Kidney (tissue), 14 donors: Measurements from ENCODE around the gene TMEM178B. TPM values are rescaled to one million over a fixed set of nuclear protein-coding genes. Genes with fewer than 3 reads are reported as not detected.

Experiments
- DNase-seq, 5 donors: peaks; one replicate each; pipeline ENCODE4 v3.0.0-alpha.2; 2013 to 2020
- FAIRE-seq: peaks from 2 replicates; lab custom pipeline; 2012; peaks lifted over from hg19 to GRCh38; lab: Jason Lieb, UNC
- H3K27ac ChIP-seq, 2 donors: one replicate each; pipeline ENCODE4 v1.7.0; 2013; ENCODE audit warnings: low read depth in 2 of 2, low read length in 2 of 2, inconsistent platforms in 1 of 2
- H3K27me3 ChIP-seq: one replicate; pipeline ENCODE4 v1.7.1; 2013; ENCODE audit warnings: low read length, inconsistent platforms; ENCODE audit not compliant: control insufficient read depth, insufficient read depth
- H3K36me3 ChIP-seq, 3 donors: one replicate each; pipeline versions ENCODE4 v1.7.0 to v1.7.1; 2013; ENCODE audit warnings: low read length in 3 of 3, control low read depth in 1 of 3, inconsistent platforms in 1 of 3; ENCODE audit not compliant: insufficient read depth in 3 of 3, control insufficient read depth in 2 of 3
- H3K4me1 ChIP-seq, 3 donors: one replicate each; pipeline versions ENCODE4 v1.7.0 to v1.7.1; 2013; ENCODE audit warnings: low read length in 3 of 3, inconsistent platforms in 1 of 3, low read depth in 1 of 3; ENCODE audit not compliant: control insufficient read depth in 2 of 3, insufficient read depth in 2 of 3
- H3K4me3 ChIP-seq, 3 donors: one replicate each; pipeline versions ENCODE4 v1.7.0 to v1.8.1; 2013; ENCODE audit warnings: low read length in 3 of 3, control low read depth in 1 of 3, inconsistent platforms in 1 of 3
- H3K9ac ChIP-seq, 3 donors: one replicate each; pipeline versions ENCODE4 v1.7.0 to v1.7.1; 2013; ENCODE audit warnings: low read length in 3 of 3, control low read depth in 1 of 3, inconsistent platforms in 1 of 3
- H3K9me3 ChIP-seq, 3 donors: one replicate each; pipeline versions ENCODE4 v1.7.0 to v1.7.1; 2013; ENCODE audit warnings: low read length in 3 of 3, control low read depth in 1 of 3, inconsistent platforms in 1 of 3; ENCODE audit not compliant: control insufficient read depth in 2 of 3, insufficient read depth in 1 of 3
- intact Hi-C: fragments of 100-400 bp; cut with DNase I; formaldehyde crosslinking; loops from one replicate; pipeline ENCODE4 v1.11.1; 2022
- polyA plus RNA-seq: library from polyadenylated mRNA; stranded (reverse); fragments of 350-450 nt; fragmentation: Illumina TruSeq; extraction: RNeasy Lipid Tissue Mini Kit (QIAGEN cat#74804); gene quantifications from one replicate; pipeline ENCODE4 v1.2.3, GENCODE V29; 2014; ENCODE audit warnings: low read depth, low replicate concordance; ENCODE audit not compliant: insufficient read depth
- total RNA-seq: library from RNA; stranded (reverse); fragmentation: NEBNext Ultra II Directional; extraction: Animal tissue kit (Norgen Biotek cat#: 25700); gene quantifications from one replicate; pipeline ENCODE4 v1.2.1, GENCODE V29; 2021
- TF ChIP-seq, protein P1 (sequence below): IDR thresholded peaks from 3 replicates; pipeline ENCODE4 v1.5.1; 2012; ENCODE audit warnings: mild to moderate bottlenecking, moderate library complexity, borderline replicate concordance; ENCODE audit not compliant: insufficient read depth; ENCODE audit errors: extremely low read depth
- donor health status: control.
- donor health status: control.
- donor health status: control.
- donor health status: control.
- donor health status: control.
- donor health status: DM: yes; HTN: yes; CAD: no.
- donor health status: Normal renal cell carcinoma (clear cell type).

Gene TMEM178B
- total and polyA plus RNA-seq, 2 donors from 2014 or later, result 0.58 to 20.0 TPM

DNA sequence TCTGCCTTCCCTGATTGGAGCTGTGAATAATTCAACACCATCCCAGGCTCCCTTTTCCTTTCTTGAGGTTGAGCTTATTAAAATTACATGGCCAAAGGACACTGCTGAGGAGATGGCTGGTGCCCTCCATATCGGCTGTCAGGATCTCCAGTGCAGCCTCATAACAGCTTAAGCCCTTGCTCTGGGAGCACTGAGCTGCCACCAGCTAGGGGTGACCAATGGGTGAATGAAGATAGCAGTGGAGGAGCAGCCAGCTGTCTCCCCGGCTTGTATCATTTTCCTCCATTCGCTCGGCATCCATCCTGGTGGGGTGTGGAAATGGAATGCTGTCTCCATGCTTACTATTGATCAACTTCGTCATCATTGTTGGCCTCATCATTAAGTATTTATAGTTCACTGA lies 154.6 kb downstream of the TMEM178B start:
- Histone ChIP-seq H3K27ac (no peak overlapping the region), H3K36me3 (no peaks in the 10 kb centered on the region), H3K27me3 (no peaks in the 10 kb centered on the region), H3K4me3 (no peak overlapping the region), H3K9me3 (no peaks in the 10 kb centered on the region), H3K9ac (no peak overlapping the region), H3K4me1 (no peaks in the 10 kb centered on the region)
- intact Hi-C loops, result no loop called here
- TF ChIP-seq, protein P1, sequence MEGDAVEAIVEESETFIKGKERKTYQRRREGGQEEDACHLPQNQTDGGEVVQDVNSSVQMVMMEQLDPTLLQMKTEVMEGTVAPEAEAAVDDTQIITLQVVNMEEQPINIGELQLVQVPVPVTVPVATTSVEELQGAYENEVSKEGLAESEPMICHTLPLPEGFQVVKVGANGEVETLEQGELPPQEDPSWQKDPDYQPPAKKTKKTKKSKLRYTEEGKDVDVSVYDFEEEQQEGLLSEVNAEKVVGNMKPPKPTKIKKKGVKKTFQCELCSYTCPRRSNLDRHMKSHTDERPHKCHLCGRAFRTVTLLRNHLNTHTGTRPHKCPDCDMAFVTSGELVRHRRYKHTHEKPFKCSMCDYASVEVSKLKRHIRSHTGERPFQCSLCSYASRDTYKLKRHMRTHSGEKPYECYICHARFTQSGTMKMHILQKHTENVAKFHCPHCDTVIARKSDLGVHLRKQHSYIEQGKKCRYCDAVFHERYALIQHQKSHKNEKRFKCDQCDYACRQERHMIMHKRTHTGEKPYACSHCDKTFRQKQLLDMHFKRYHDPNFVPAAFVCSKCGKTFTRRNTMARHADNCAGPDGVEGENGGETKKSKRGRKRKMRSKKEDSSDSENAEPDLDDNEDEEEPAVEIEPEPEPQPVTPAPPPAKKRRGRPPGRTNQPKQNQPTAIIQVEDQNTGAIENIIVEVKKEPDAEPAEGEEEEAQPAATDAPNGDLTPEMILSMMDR, result no peak
- DNase-seq (no peak), FAIRE-seq (no peak)

DNA sequence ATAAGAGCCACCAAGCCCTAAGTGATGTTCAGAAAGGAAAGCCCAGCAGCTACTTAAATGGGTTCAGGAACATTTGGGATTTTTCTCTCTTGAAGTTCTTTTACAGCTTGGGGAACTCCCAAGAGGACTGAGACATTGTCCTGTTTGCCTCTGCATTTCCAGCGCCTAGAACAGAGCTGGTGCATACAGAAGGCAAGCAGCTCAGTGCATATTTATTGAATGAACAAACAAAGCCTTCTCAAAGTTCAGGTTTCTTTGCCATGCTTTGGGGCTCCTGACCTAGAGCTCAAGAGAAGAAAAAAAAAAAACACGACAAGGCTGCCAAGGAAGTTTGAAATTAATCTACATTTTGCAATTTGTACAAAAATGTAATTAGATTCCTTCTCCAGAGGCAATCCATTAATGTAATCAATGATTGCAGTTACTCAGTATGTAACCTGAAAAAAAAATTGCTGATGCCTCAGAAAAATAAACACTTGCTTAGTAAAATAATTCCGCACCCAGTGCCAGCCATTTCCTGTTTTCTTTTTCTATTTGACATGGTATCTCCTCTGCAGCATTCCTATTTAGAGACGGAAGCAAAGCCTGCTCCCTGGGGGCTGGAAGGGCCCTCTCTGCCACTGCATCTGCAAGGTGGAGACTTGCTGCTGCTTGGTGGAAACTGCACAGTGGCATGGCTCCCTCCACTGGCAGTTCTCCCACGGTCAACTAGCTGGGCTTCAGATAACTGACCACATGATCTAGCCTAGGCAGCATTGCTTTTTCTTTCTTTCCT lies 157.3 kb downstream of the TMEM178B start:
- intact Hi-C loops, result no loop called here
- DNase-seq, result peak in 4 of 5 donors; percentile 24 to 45 (median 30)

DNA sequence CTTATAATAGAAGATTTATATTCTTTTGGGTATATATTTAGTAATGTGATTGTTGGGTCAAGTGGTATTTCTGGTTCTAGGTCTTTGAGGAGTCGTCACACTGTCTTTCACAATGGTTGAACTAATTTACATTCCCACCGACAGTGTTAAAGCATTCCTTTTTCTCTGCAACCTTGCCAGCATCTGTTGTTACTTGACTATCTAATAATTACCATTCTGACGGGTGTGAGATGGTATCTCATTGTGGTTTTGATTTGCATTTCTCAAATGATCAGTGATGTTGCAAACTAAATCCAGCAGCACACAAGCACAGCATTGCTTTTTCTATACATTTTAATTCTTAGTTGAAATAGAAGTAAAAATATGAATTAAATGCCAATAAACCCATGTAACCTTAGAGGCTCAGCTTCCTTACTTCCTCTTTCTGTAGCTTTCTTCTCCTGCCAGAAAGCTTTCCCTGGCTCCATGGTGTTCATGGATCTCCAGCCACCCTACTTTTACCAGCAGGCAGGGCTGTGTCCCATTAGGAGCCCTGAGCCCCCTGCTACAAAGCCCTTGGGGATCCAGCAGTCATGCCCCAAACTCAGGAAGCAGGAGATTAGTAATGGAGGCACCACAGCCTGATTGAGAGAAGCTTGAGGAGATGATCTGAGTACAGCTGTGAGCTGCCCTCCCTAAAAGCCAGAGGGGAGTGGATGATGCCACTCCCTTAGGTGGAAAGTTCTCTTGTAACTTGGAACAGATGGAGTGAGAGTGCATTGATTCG lies 158.6 kb downstream of the TMEM178B start:
- no peak overlapping the region for H3K9ac ChIP-seq
- no peak overlapping the region for H3K27ac ChIP-seq
- FAIRE-seq (no peak), DNase-seq (no peak)
- no peaks in the 10 kb centered on the region for H3K4me1 ChIP-seq
- TF ChIP-seq, protein P1, result no peak
- intact Hi-C loops, result no loop called here
- H3K9me3 ChIP-seq, result no peaks in the 10 kb centered on the region
- H3K4me3 ChIP-seq, result no peak overlapping the region
- no peaks in the 10 kb centered on the region for H3K36me3 ChIP-seq
- H3K27me3 ChIP-seq, result no peaks in the 10 kb centered on the region

More for the DNA sequence above, 157.3 kb downstream of the TMEM178B start:
- TF ChIP-seq, protein P1, result peak; percentile 17
- Histone ChIP-seq H3K27ac (no peak overlapping the region), H3K4me3 (no peak overlapping the region), H3K36me3 (no peaks in the 10 kb centered on the region), H3K9me3 (no peaks in the 10 kb centered on the region), H3K27me3 (no peaks in the 10 kb centered on the region), H3K4me1 (no peaks in the 10 kb centered on the region), H3K9ac (no peak overlapping the region)
- no peak for FAIRE-seq
